Peyer's patch (tissue), 4 donors: ENCODE results near the gene BASP1.
"Not testable (repeated sequence)": the region's sequence is repeated elsewhere in the genome, so short reads cannot be mapped to it uniquely, and the experiment has no call there.

ENCODE experiments used
- CTCF ChIP-seq, 6 experiments: fragments of 450-650 bp in 4 of 6; fragments of 200-600 bp in 2 of 6; sonication (generic) in 1 of 6; IDR thresholded peaks; one replicate each; pipeline ENCODE4 v1.5.1; 2017 to 2019; ENCODE audit warnings: antibody characterized with exemption in 6 of 6, mild to moderate bottlenecking in 3 of 6, moderate library complexity in 1 of 6
- POLR2A ChIP-seq, 2 donors: fragments of 450-650 bp; IDR thresholded peaks; one replicate each; pipeline ENCODE4 v1.5.1; 2017; ENCODE audit warnings: antibody characterized with exemption in 2 of 2, mild to moderate bottlenecking in 2 of 2, moderate library complexity in 2 of 2

GRCh38 chr5:17249841-17250240 lies 32.4 kb downstream of the BASP1 start:
- not testable (repeated sequence) for TF ChIP-seq CTCF, POLR2A (IDR thresholded peaks at IDR 0.05)
